Activated CD4-positive, alpha-beta T cell treated with anti-CD3 and anti-CD28 coated beads, Interleukin-10, Interleukin-2, amounts not matched to agents 100 ng/mL and 50 ng/mL, durations not matched to agents 16 hours and 8 hours (primary cell): ENCODE results near the gene GPRC5B.

Source experiments
- DNase-seq: peaks from one replicate; pipeline ENCODE4 v3.0.0-alpha.2; 2020

The GPRC5B gene

DNA sequence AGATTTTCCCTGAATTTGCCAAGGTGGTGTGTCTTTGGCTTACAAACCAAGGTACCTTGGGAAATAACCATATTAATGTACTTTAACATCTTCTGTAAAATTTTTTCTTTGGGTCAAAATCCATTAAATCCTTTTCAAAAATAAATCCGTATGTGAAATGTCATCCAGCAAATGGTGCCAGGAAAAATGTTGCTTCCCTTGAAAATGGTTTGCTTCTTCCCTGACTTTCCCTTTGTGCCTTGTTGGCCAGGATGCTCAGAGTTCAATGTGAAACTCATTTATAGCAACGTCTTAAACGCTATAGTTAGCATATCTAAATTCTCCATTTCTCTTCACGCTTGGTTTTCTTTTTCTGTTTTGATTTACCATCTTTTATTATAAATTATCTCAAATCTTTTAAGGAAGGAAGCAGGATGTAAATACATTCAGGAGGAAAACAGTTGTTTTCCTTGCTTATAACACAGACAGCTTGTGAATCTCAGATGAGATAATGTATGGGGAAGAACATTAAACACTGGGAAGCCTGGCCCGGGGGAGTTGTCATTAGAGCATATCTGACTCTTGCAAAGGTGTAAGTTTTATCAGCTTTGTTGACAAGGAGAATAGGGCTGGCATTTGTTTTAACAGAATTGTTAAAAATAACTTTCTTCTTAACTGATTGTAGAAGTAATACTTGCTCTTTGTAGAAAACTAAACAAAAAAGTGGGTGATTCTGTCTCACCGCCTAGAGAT is 42.1 kb downstream of the GPRC5B start:
- DNase-seq = no peak

DNA sequence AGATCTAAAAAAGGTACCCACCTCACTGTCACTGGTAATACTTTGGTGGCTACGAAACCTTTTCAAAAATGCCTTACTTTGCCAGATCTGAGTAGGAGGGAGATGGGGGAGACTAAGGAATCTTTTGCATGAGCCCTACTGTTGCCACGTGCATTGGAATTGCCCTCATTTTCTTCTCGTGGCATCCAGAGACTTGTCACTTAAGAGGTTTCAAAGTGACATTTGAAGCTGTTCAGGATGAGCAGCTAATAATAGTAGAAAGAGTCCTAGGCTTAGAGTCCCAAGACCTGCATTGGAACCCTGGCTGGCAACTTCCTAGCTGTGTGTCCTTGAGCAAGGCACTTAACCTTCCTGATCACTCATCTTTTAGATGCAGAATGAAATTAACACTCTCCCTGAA is 43.5 kb downstream of the GPRC5B start:
- no peak for DNase-seq

DNA sequence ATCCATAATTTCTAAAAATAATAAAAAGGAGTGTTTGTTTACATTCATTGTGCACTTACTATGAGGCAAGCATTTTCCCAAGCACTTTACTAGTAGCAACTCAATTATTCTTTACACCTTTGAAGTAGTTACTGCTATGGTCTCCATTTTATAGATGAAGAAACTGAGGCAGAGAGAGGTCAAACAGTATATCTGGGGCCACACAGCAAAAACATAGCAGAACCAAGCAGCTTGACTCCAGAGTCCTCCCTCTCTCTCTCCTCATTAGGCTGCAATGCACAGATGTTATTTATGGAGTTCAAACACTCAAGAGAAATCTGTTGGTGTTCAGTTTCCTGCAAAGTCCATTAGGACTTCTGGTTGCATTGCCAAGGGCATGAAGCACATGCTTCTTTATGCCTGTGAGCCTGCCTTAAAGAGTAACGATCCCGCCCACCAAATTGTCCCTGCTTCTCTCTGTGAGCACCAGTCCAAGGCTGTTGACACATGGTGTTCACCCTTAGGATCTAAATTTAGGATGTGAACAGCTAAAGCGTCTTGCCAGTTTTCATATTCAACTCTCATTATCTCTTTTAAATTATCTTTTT is 44.0 kb downstream of the GPRC5B start:
- DNase-seq = no peak

DNA sequence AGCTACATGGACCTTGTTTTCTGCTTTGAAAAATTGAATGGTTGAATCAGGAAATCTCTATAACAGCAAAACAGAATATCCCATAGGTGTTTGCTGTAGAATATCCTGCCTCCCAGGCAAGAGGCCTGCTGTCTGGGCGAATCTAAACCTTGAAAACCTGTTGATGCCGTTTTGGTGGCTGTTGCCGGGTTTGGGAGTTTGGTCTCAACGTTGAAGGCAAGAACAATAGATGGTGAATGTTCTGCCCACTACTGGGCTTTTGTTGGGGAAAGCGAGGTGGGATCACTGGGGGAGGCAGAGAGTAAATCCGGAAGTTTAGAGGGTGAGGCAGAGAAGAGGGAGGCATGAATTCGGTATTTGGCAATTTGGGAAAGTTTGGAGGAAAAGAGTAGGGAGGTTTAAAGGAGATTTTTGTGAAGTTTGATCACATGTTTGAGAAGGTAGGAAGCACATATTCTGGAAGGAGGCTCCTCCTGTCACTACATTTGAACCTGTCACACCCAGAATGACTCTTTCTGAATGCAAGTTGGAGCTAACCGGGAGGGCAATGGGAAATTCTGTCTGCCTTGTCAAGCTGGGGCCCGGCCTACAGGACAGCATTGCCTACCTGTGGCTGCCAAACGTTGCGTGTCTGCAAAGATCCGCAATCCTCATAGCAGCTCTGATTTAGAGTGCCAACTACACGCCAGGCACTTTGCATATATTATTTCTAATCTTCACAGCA is 46.5 kb downstream of the GPRC5B start:
- no peak for DNase-seq

DNA sequence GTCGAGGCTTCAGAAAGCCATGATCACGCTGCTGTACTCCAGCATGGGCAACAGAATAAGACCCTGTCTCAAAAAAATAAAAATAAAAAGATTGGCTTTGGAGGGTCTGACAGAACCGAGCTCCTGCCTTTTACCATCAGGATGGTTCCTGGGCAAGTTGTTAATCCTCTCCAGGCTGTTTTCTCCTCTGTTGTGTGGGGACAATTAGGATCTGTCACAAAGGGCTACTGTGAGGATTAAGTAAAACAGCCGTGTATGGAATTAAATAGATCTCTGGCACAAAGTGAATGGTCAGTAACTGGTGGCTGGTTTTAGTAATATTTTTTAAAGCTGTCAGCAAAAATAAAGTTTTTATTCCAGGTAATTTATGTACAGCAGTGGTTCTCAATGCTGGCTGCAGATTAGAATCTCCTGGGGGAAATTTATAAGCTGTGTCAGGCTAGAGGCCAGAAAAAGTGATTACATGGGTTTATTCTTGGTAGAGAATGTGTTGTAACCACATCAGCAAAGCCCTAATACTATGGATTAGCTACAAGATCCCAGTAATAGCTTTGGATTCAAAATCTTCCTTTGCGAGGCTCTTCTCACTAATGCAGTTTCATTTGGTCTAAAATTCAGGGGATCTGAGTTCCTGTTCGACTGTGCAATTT is 47.2 kb downstream of the GPRC5B start:
- no peak for DNase-seq

DNA sequence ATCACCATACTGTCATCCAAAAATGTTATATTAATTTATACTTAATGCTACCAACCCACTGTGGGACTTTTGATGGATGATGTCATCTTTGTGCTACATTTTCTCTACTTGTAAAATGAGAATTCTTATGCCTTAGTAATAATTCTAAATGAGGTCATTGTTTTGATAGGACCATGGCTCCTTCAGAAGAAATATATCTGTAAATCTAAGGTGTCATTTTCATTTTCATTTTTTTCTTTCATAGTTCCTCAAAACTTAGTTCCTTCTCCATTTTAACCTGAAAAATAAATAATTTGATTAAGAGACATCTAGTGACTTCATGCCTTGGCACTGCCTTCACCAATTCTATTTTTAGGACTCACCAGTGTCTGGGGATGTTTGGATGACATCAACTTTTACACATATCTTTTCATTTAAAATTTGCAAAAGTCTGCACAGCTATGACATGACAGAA is 48.7 kb downstream of the GPRC5B start:
- DNase-seq = no peak

DNA sequence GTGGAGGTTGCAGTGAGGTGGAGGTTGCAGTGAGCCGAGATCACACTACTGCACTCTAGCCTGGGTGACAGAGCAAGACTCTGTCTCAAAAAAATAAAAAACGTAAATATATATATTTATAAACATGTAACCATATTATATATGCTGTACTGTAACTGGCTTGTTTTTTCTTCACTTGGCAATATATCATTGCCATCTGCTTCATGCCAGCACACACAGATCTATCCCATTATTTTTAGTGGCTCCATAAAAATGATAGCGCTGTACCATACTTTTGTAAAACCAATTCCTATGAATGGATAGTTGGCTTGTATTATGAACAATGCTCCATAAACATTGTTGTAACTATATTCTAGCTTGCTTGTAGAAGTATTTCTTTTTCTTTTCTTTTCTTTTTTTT is 49.5 kb downstream of the GPRC5B start:
- no peak for DNase-seq

DNA sequence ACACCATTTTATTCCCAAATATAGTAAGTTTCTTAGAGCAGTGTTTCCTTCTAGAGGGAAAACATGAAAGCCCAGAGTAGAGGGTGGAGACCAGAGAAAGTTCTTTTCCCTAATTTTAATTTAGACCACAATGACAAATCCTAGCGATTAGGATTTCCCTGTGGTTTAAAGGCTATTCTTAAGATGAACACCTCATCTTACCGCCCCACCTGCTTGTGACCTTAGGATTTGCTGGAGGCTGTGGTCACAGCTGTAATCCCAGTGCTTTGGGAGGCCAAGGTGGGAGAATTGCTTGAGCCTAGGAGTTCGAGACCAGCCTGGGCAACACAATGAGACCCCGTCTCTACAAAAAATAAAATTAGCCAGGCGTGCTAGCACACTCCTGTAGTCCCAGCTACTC is 51.1 kb downstream of the GPRC5B start:
- no peak for DNase-seq

DNA sequence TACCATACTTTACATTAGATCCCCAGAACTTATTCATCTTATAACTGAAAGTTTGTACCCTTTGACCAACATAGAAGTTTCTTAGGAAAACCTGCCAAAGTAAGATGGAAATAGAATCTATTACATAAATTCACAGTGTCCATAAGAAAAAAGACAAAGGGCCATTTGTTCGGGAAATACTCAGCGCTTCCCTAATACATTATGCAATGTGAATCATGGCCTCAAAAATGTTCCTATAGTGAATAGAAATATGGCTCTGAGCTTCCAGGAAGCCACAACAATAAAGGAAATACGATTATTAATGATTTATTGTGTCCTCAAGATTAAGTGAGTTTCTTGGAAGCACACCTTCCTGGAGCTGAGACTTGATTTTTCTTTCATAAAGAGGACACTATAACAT is 51.5 kb downstream of the GPRC5B start:
- DNase-seq = no peak

DNA sequence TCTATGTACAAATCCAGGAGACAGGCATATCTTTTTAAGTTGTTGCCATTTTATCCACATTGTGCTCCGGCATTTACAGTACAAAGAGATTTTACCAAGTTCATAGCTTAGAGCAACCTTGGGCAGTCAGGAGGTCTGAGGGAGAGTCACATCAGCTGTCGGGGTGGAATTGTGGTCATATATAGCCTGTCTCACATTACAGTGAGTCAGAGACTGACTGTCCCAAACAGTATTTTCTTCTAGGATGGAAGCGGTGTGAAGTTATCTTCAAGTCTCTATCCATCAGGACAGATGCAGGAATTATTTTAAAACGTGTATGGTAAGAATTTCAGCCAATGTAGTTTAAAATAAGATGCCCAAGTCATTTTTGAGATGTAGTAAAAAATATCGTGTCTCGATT is 53.0 kb downstream of the GPRC5B start:
- no peak for DNase-seq

DNA sequence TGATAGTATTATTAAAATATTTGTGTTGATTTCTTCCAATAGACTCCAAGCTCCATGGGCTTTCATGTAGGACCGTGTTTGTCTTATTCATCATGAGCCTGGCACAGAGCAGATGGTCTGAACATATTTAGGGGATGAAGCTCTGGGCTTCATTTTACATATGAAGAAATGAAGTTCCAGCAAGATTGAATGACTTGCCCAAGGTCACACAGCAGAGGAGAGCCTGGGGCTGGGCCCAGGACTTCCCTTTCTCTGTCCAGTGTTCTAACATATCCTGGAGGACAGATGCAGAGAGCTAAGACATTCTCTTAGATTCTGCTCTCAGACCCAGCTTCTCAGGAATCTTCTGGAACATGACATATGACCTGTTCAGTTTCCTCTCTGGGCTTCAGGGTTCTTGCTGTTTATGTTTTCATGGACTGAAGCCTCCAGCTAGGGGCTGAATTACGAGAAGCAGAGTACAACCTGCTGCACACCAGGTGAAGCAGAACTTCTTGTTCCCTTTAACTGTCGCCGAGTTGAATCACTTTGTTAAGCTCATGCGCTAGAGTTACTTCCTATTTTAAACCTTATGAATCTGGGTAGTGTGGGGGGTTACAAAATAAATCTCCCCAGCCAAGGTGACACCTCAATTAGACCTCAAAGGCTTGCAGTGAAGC is 53.6 kb downstream of the GPRC5B start:
- DNase-seq = no peak

DNA sequence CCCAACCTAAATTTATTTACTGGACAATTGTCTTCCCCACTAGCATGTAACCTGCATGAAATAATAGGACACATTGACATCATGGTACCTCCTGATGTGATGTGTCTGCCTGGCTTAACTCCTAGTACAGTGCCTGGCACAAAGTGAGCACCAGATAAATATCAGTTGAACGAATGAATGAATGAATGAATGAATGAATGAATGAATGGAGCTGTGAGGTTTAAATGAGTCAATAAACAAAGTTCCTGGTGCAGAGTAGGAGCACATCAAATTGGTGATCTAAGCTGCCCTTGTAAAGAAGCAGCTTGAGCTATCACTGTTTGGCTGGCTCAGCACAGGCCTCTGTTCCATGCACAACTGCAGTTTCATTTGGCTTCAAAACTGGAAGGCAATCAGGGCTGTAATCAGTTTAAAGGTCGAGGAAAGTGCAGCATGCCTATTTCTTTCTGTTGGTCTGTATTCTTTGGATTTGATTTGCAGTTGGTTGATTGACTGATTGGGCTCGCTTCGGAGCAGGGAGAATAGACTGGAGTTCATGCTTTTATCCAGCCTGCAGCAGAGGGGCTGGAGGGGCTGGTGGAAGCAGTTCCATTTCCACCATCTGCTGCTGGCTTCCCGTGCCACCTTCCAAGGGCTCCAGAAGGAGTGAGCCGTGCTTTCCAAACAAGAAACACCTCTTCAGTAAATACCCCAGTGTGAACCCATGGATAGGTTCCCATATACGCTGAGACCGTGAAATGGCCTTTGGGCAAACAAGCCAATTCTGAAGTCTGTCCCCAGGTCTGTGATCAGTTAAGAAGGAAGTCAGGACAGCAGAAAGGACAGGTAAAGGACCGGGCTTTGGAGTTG is 54.6 kb downstream of the GPRC5B start:
- no peak for DNase-seq

DNA sequence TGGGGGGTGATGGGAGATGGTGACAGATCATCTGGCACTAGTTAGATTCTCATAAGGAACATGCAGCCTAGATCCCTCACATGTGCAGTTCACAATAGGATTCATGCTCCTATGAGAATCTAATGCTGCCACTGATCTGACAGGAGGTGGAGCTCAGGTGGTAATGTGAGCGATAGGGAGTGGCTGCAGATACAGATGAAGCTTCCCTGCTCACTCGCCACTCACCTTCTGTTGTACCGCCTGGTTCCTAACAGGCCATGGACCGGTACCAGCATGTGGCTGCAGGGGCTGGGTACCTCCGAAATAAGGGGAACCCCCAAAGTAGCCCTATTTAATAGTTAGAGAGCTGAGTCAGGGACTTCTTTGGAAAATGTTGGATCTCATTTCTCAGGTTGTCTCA is 60.4 kb downstream of the GPRC5B start:
- no peak for DNase-seq

DNA sequence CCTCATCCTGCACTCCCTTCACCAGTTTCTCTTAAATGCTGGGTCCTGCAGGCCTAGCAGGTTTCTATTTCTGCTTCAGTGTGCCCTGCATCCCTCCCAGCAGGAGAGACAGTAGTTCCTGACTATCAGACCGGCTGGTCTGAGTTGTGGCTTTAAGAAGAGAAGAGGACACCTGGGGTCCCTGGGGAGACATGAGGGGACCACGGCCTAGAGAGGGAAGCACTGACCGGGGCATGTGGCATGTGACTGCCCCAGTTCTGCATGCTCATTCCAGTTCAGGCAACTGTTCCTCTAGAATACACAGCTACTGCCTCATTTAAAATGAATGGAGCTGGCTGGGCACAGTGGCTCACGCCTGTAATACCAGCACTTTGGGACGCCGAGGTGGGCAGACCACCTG is 61.3 kb downstream of the GPRC5B start:
- no peak for DNase-seq

DNA sequence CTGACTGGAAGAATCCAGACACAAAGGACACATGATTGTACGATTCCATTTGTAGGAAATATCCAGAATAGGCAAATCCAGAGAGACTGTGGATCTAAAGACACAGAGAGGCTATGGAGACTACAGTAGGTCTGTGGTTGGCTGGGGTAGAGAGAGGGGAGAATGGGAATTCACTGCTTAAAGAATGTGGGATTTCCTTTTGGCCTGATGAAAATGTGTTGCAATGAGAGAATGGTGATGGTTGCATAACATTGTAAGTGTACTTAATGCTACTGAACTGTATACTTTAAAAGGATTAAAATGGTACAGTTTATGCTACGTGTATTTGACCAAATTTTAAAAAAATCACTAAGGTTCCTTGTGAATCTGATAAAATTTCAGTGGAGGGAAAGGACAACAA is 62.1 kb downstream of the GPRC5B start:
- no peak for DNase-seq

DNA sequence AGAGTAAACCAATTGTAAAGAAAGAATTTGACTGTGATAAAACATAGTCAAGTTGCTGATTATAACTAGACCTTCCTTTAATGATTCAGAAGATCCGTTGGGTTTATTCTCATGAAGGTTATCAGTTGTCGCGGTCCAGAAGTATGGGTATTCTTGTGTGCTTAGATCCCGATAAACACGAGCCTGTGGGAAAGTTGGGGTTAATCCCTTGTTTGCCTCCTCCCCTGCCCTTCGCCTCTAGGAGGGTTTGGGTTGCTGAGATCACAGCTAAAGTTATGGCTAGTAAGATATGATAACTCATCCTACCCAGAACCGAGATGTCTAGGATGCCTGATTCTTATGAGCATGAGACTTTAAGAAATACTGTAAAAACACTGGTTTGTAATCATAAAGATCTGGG is 66.8 kb downstream of the GPRC5B start:
- DNase-seq = no peak

DNA sequence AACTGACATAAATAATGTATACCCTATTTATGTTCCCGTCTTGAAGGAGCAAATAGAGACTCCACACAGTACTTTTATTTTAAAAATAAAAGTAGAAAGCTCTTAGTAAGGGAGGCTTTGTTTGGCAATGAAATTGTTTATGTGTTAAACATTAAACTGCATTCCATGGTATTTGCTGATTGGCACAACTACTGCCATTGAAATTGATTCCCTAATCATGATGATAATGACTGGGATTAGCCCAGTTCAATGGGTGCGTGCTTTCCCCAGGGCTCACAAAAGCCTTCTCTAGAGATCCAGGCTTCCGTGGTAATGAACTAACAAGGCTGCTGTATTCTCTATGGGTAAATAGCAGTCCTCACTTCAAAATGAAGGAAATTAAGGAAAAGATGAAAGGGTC is 67.5 kb downstream of the GPRC5B start:
- no peak for DNase-seq

DNA sequence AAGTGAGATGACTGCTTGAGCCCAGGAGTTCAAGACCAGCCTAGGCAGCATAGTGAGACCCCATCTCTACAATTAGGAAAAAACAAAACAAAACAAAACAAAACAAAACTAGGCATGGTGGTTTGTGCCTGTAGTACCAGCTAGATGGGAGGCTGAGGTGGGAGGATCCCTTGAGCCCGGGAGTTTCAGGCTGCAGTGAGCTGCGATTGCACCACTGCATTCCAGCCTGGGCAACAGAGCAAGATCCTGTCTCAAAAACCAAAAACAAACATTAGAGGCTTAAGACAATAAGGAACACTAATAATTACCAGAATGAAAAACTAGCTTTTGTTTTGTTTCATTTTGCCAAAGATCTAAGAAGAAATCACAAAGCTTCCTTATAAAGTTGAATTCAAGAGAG is 69.2 kb downstream of the GPRC5B start:
- DNase-seq = no peak

DNA sequence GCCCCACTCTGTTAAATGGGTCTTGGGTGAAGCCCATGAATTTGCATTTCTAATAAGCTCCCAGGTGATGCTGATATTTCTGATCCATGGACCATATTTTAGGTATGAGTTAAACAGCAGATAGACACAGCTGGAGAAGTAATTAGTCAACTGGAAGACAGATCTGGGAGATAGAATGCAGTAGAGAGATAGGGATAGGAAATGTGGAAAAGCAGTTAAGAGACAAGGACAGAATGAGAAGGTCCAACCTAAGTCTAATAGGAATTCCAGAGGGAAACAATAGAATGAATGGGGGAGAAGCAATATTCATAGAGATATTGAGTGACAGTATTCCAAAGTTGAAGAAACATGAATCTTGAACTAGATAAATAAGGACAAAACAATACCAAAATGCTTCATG is 71.7 kb downstream of the GPRC5B start:
- no peak for DNase-seq

DNA sequence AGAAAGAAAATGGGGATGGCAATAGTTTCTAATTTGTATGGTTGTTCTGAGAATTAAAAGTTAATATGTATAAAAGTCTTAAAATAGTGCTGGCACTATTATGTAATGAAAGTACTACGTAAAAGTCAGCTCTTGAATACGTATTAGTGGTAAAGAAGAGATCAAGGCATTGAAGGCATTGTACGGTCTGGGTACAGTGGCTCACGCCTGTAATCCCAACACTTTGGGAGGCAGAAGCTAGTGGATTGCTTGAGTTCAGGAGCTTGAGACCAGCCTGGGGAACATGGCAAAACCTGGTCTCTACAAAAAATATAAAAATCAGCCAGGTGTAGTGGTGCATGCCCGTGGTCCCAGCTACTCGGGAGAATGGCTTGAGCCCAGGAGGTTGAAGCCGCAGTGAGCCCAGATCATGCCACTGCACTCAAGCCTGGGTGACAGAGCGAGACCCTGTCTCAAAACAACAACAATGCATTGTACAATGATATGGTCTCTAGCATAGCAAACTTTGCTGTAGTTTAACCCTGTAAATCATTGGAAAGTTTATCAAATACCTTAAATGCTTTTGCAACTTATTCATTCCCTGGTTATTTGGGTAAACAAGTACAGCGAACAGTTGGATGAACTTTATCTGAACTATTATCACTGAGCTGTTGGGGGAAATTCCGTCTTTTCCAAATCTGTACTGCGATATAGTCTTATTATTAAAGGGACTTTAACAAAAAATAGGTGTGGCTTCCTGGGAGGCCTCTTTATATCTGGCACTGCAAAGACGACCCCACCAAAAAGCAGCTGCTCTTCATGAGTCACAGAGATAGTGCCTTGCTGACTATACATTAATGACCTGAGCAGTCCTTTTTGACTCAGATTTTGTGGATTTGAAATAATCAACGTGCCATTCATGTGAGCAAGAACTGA is 73.6 kb downstream of the GPRC5B start:
- DNase-seq = no peak

DNA sequence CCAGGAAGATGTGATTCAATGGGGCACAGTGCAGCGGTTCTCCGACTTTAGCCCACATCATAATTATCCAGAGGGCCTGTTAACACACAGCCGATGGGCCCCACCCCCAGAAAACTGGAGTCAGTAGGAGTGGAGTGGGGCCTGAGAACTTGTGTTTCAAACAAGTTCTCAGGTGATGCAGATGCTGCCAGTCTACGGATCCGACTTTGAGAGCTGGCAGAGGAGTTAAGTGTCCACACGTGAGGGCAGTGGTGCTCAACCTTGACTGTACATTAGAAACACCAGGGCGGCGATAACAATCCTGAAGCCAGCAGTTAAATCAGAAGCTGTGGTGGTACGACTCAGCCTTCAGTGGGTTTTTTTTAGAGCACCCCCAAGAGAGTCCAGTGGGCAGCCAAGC is 75.0 kb downstream of the GPRC5B start:
- DNase-seq = no peak
